A673 (cell line): ENCODE measurements around the gene WDR88. TPM values are rescaled to one million over a fixed set of nuclear protein-coding genes. Genes with fewer than 3 reads are reported as not detected.

Experiments
- BruUV-seq: library from RNA; stranded (reverse); fragments of 400-500 nt; replicated peaks from 2 replicates; lab custom pipeline; 2021; lab: Mats Ljungman, UMichigan
- CTCF ChIA-PET: fragments of 300-600 bp; sonication (Branson Sonifier 250); formaldehyde crosslinking; loops from one replicate; lab custom pipeline; 2022; ENCODE audit warnings: antibody characterized with exemption; lab: Charles Lee
- POLR2A ChIA-PET: fragments of 300-600 bp; sonication (Branson Sonifier 250); formaldehyde crosslinking; loops from one replicate; lab custom pipeline; 2022; ENCODE audit warnings: antibody characterized with exemption; ENCODE audit not compliant: low non-redundant PET; lab: Charles Lee
- DNase-seq: peaks from one replicate; pipeline ENCODE4 v3.0.0-alpha.2; 2015; ENCODE audit warnings: low spot score
- H3K27ac ChIP-seq: fragments of 200-600 bp; sonication (generic); 2 replicates; pipeline ENCODE4 v1.5.1; 2016; ENCODE audit warnings: mixed run types, low read depth, mild to moderate bottlenecking, mixed read lengths, antibody characterized with exemption, low read length; ENCODE audit not compliant: poor library complexity, severe bottlenecking
- H3K27me3 ChIP-seq: fragments of 200-600 bp; sonication (generic); replicated peaks from 2 replicates; pipeline ENCODE4 v1.6.1; 2017; ENCODE audit warnings: mixed run types, low read depth, mild to moderate bottlenecking, mixed read lengths, antibody characterized with exemption, low read length; ENCODE audit not compliant: insufficient read depth, poor library complexity
- H3K36me3 ChIP-seq: fragments of 200-600 bp; sonication (generic); 2 replicates; pipeline ENCODE4 v1.6.1; 2016; ENCODE audit warnings: mixed run types, mild to moderate bottlenecking, mixed read lengths, antibody characterized with exemption, low read length; ENCODE audit not compliant: insufficient read depth, poor library complexity, severe bottlenecking
- H3K4me1 ChIP-seq: fragments of 200-600 bp; sonication (generic); 2 replicates; pipeline ENCODE4 v1.6.1; 2017; ENCODE audit warnings: mixed run types, mild to moderate bottlenecking, mixed read lengths, antibody characterized with exemption, low read length; ENCODE audit not compliant: insufficient read depth, poor library complexity, severe bottlenecking
- H3K4me3 ChIP-seq: fragments of 200-600 bp; sonication (generic); 2 replicates; pipeline ENCODE4 v1.5.1; 2016; ENCODE audit warnings: low read depth, mixed run types, mild to moderate bottlenecking, mixed read lengths, low read length; ENCODE audit not compliant: poor library complexity, severe bottlenecking
- H3K9me3 ChIP-seq: fragments of 200-600 bp; sonication (generic); 2 replicates; pipeline ENCODE4 v1.6.1; 2016; ENCODE audit warnings: mixed run types, low read depth, mild to moderate bottlenecking, mixed read lengths, antibody characterized with exemption, low read length; ENCODE audit not compliant: poor library complexity, severe bottlenecking
- EZH2 ChIP-seq: fragments of 200-600 bp; sonication (generic); IDR thresholded peaks from 2 replicates; pipeline ENCODE4 v1.6.1; 2017; ENCODE audit warnings: borderline replicate concordance, low read depth, mild to moderate bottlenecking, mixed read lengths, antibody characterized with exemption, low read length; ENCODE audit not compliant: poor library complexity, severe bottlenecking
- intact Hi-C: fragments of 100-400 bp; cut with micrococcal nuclease; formaldehyde crosslinking; loops from one replicate; pipeline ENCODE4 v1.10.0; 2022; ENCODE audit not compliant: unreplicated experiment
- total RNA-seq: library from RNA; stranded (reverse); gene quantifications from 2 replicates; pipeline ENCODE4 v1.2.3, GENCODE V29; 2021
- TF ChIP-seq, protein P1 (sequence below): fragments of 300-800, 200-600 bp; sonication (generic); conservative IDR thresholded peaks from 2 replicates; pipeline ENCODE4 v1.5.1; 2017; ENCODE audit warnings: low read depth, mild to moderate bottlenecking, antibody characterized with exemption, low read length, moderate library complexity, mixed read lengths

The WDR88 gene
- total RNA-seq, 1 experiment from 2014 or later = not detected

DNA sequence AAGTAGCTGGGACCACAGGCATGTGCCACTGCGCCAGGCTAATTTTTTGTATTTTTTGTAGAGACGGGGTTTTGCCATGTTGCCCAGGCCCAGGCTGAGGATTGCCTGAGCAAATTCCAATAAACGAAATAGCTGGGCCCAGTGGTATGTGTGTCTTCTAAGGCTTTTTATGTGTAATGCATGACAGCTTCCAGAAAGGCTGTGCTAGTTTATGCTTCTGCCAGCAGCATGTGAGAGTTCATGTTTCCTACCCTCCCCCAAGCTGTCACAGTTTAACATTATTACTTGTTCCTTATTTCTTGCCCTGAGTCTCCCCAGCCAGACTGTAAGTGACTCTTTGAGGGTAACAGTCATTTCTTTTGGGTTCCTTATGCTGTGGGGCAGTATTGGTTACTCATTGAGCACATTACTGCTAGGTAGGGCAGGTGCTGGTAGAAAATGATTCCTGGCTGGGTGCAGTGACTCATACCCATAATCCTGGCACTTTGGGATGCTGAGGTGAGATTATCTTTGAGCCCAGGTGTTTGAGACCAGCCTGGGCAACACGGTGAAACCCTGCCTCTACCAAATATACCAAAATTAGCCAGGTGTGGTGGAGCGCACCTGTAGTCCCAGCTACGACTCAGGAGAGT lies 37.4 kb upstream of the WDR88 start:
- ChIA-PET POLR2A (no interaction called here), CTCF (no interaction called here)
- Histone ChIP-seq H3K4me1 (no peaks in the 10 kb centered on the region), H3K36me3 (peaks cover 41% of the 10 kb centered on the region), H3K27me3 (no peaks in the 10 kb centered on the region), H3K9me3 (no peaks in the 10 kb centered on the region), H3K27ac (no peak overlapping the region), H3K4me3 (no peak overlapping the region)
- no peak for TF ChIP-seq EZH2
- TF ChIP-seq, protein P1, sequence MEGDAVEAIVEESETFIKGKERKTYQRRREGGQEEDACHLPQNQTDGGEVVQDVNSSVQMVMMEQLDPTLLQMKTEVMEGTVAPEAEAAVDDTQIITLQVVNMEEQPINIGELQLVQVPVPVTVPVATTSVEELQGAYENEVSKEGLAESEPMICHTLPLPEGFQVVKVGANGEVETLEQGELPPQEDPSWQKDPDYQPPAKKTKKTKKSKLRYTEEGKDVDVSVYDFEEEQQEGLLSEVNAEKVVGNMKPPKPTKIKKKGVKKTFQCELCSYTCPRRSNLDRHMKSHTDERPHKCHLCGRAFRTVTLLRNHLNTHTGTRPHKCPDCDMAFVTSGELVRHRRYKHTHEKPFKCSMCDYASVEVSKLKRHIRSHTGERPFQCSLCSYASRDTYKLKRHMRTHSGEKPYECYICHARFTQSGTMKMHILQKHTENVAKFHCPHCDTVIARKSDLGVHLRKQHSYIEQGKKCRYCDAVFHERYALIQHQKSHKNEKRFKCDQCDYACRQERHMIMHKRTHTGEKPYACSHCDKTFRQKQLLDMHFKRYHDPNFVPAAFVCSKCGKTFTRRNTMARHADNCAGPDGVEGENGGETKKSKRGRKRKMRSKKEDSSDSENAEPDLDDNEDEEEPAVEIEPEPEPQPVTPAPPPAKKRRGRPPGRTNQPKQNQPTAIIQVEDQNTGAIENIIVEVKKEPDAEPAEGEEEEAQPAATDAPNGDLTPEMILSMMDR = no peak
- no TSS peak for BruUV-seq
- intact Hi-C loops = no loop called here
- no peak for DNase-seq

- Histone ChIP-seq H3K27me3 (no peaks in the 10 kb centered on the region), H3K36me3 (peaks cover 41% of the 10 kb centered on the region), H3K27ac (no peak overlapping the region), H3K4me3 (no peak overlapping the region), H3K4me1 (no peaks in the 10 kb centered on the region), H3K9me3 (no peaks in the 10 kb centered on the region)
- TF ChIP-seq, protein P1 = no peak
- intact Hi-C loops = no loop called here
- DNase-seq = no peak
- BruUV-seq = no TSS peak
- ChIA-PET CTCF (no interaction called here), POLR2A (no interaction called here)
Measured at GRCh38 chr19:33096005-33096404, 35.9 kb upstream of the WDR88 start.

DNA sequence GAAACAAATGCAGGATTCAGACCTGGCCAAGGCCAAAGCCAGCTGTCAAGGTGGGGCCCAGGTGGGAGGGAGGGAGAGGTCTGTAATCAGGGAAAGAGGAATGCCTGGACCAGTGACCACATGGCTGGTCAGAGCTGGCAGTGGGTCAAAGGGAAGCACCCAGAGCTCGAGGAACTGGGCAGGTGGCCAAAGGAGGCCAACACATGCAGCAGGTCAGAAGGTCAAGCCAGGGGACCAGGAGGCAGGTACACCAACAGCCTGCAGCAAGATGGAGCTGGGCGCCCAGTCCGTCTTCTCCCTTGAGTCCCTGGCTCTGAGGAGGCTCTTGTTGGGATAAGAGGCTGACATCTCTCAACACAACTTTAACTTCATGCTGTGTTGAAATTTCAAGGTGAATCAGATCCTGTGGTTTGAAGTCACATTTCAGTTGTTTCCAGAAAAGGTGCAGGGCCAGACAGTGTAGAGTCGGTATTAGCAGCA lies 33.8 kb upstream of the WDR88 start:
- ChIA-PET CTCF (no interaction called here), POLR2A (no interaction called here)
- Histone ChIP-seq H3K4me3 (no peak overlapping the region), H3K4me1 (no peaks in the 10 kb centered on the region), H3K27ac (no peak overlapping the region), H3K36me3 (peaks cover 53% of the 10 kb centered on the region), H3K27me3 (no peaks in the 10 kb centered on the region), H3K9me3 (no peaks in the 10 kb centered on the region)
- TF ChIP-seq EZH2 = no peak
- TF ChIP-seq, protein P1 = no peak
- BruUV-seq = no TSS peak
- no peak for DNase-seq
- intact Hi-C loops = no loop called here
